GM12873 (cell line): ENCODE data around the gene ZNF598.
A peak's percentile ranks its signal among the peaks of the same experiment; 100 is the strongest.

Experiments used
- CTCF ChIP-seq: IDR thresholded peaks from 2 replicates; pipeline ENCODE4 v1.5.1; 2012; ENCODE audit warnings: low read depth, mild to moderate bottlenecking, moderate library complexity, low read length, control low read depth; ENCODE audit not compliant: insufficient read depth; ENCODE audit errors: missing control alignments

ZNF598 gene

GRCh38 chr16:2053897-2054296, 44.3 kb upstream of the ZNF598 start:
- TF ChIP-seq CTCF = no peak

- no peak for TF ChIP-seq CTCF
Observed at GRCh38 chr16:2053211-2053610, 43.6 kb upstream of the ZNF598 start.

GRCh38 chr16:2048116-2048543, 38.5 kb upstream of the ZNF598 start:
- TF ChIP-seq CTCF = no peak

- peak; percentile 9 for TF ChIP-seq CTCF
Observed at GRCh38 chr16:2047330-2048115, 37.9 kb upstream of the ZNF598 start, which contains the start of the genes NTHL1 and TSC2. TSS of gene NTHL1 (minus strand) at chr16:2047834. CDS start at chr16:2047823, 11 bp downstream. TSS of gene TSC2 (plus strand) at chr16:2047985. CDS start at chr16:2048616, 631 bp downstream.

- no peak for TF ChIP-seq CTCF
Observed at GRCh38 chr16:2046893-2047329, 37.3 kb upstream of the ZNF598 start.

GRCh38 chr16:2045965-2046892, 36.6 kb upstream of the ZNF598 start:
- TF ChIP-seq CTCF = no peak

GRCh38 chr16:2044541-2044940, 34.9 kb upstream of the ZNF598 start:
- no peak for TF ChIP-seq CTCF
